Neuronal stem cell (in vitro differentiated cells): Measurements from ENCODE around the gene GALNT3.

Experiments used
- DNase-seq: peaks from one replicate; pipeline ENCODE4 v3.0.0-alpha.2; 2013; ENCODE audit warnings: low spot score
- H2AFZ ChIP-seq: one replicate; pipeline ENCODE4 v1.6.1; 2013; ENCODE audit warnings: mild to moderate bottlenecking, low read length, inconsistent platforms
- H2AK5ac ChIP-seq: 2 replicates; pipeline ENCODE4 v1.6.1; 2013; ENCODE audit warnings: low read depth, mild to moderate bottlenecking, inconsistent platforms, low read length, moderate library complexity, mixed read lengths
- H2BK120ac ChIP-seq: 2 replicates; pipeline ENCODE4 v1.6.1; 2013; ENCODE audit warnings: low read depth, mild to moderate bottlenecking, inconsistent platforms, low read length, moderate library complexity, mixed read lengths
- H2BK12ac ChIP-seq: one replicate; pipeline ENCODE4 v1.6.1; 2013; ENCODE audit warnings: low read length, inconsistent platforms
- H2BK15ac ChIP-seq: 2 replicates; pipeline ENCODE4 v1.6.1; 2013; ENCODE audit warnings: mild to moderate bottlenecking, low read length, inconsistent platforms, mixed read lengths
- H2BK5ac ChIP-seq: one replicate; pipeline ENCODE4 v1.6.1; 2013; ENCODE audit warnings: inconsistent platforms, mild to moderate bottlenecking, low read length, moderate library complexity
- H3K14ac ChIP-seq: one replicate; pipeline ENCODE4 v1.6.1; 2013; ENCODE audit warnings: low read length, inconsistent platforms
- H3K18ac ChIP-seq: 2 replicates; pipeline ENCODE4 v1.6.1; 2013; ENCODE audit warnings: low read length, inconsistent platforms
- H3K23ac ChIP-seq: 2 replicates; pipeline ENCODE4 v1.6.1; 2013; ENCODE audit warnings: low read depth, mild to moderate bottlenecking, mixed read lengths, low read length, inconsistent platforms; ENCODE audit not compliant: poor library complexity
- H3K27ac ChIP-seq: replicated peaks from 3 replicates; pipeline ENCODE4 v1.5.1; 2013; ENCODE audit warnings: low read length, inconsistent platforms
- H3K27me3 ChIP-seq, 3 experiments: 2 replicates each; pipeline ENCODE4 v1.6.1; 2013; ENCODE audit warnings: low read length in 3 of 3, mild to moderate bottlenecking in 2 of 3, inconsistent platforms in 1 of 3, low read depth in 1 of 3, mixed read lengths in 1 of 3, moderate library complexity in 1 of 3; ENCODE audit not compliant: control insufficient read depth in 3 of 3, insufficient read depth in 3 of 3
- H3K36me3 ChIP-seq, 2 donors: replicated peaks in 1 of 2; 2 replicates each; pipeline ENCODE4 v1.6.1; 2013; ENCODE audit warnings: low read length in 2 of 2; ENCODE audit not compliant: control insufficient read depth in 2 of 2, insufficient read depth in 2 of 2
- H3K4ac ChIP-seq: 2 replicates; pipeline ENCODE4 v1.6.1; 2013; ENCODE audit warnings: inconsistent platforms, mild to moderate bottlenecking, low read length, moderate library complexity
- H3K4me1 ChIP-seq, 2 donors: 1 replicate in 1 of 2; 2 replicates in 1 of 2; pipeline ENCODE4 v1.6.1; 2013; ENCODE audit warnings: low read length in 2 of 2, low read depth in 1 of 2; ENCODE audit not compliant: control insufficient read depth in 2 of 2, insufficient read depth in 1 of 2
- H3K4me2 ChIP-seq: one replicate; pipeline ENCODE4 v1.6.1; 2013; ENCODE audit warnings: mild to moderate bottlenecking, low read length, inconsistent platforms; ENCODE audit not compliant: insufficient read depth, poor library complexity, severe bottlenecking
- H3K4me3 ChIP-seq, 2 donors: 2 replicates each; pipeline ENCODE4 v1.5.1; 2013; ENCODE audit warnings: low read length in 2 of 2, mild to moderate bottlenecking in 2 of 2, inconsistent platforms in 1 of 2, moderate library complexity in 1 of 2
- H3K79me1 ChIP-seq: one replicate; pipeline ENCODE4 v1.6.1; 2013; ENCODE audit warnings: low read depth, mild to moderate bottlenecking, inconsistent platforms, low read length, moderate library complexity
- H3K9ac ChIP-seq: one replicate; pipeline ENCODE4 v1.6.1; 2013; ENCODE audit warnings: mild to moderate bottlenecking, low read depth, low read length, inconsistent platforms; ENCODE audit not compliant: poor library complexity
- H3K9me3 ChIP-seq, 2 donors: replicated peaks in 1 of 2; 2 replicates each; pipeline versions ENCODE3 to v1.6.1; 2013; ENCODE audit warnings: low read length in 2 of 2, mild to moderate bottlenecking in 2 of 2, inconsistent platforms in 1 of 2, low read depth in 1 of 2, mixed read lengths in 1 of 2, moderate library complexity in 1 of 2; ENCODE audit not compliant: control insufficient read depth in 2 of 2, insufficient read depth in 1 of 2
- H4K8ac ChIP-seq: one replicate; pipeline ENCODE4 v1.6.1; 2013; ENCODE audit warnings: low read depth, mild to moderate bottlenecking, inconsistent platforms, low read length, moderate library complexity
- H4K91ac ChIP-seq: one replicate; pipeline ENCODE4 v1.6.1; 2013; ENCODE audit warnings: low read length, low read depth, mild to moderate bottlenecking, inconsistent platforms; ENCODE audit not compliant: poor library complexity
- WGBS, 2 donors: extraction: QIAGEN DNeasy Blood & Tissue Kit; methylation state at CpG; one replicate each; pipeline ENCODE4 v1.1.7; 2013; ENCODE audit warnings: missing lambda C conversion rate in 2 of 2, mixed read lengths in 1 of 2; ENCODE audit not compliant: insufficient read length in 2 of 2, insufficient replicate concordance in 1 of 2; ENCODE audit errors: extremely low coverage in 2 of 2; 5-methylcytosine and 5-hydroxymethylcytosine counted together

The GALNT3 gene

DNA sequence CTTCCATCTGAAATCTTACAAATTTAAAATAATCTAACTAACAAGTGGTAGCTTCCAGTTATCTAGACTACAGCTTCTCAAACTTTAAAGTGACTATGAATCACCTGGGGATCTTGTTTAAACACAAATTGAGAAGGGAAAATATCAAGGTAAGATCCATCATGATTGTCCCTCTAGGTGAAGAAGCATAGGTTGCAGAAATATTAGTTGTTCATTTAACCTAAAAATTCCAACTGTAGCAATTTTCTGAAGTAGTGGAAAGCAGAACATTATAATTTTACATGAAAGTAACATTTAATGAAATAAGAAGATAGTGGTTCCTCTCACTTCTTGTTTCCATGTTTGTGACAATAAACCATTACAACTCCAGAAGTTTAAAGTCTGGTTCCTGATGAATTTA is 17.3 kb downstream of the GALNT3 start:
- no peak overlapping the region for H3K4ac ChIP-seq
- no peak overlapping the region for H2BK5ac ChIP-seq
- H3K4me2 ChIP-seq: no peak overlapping the region
- H3K9ac ChIP-seq: no peak overlapping the region
- DNase-seq: no peak
- no peak overlapping the region for H3K23ac ChIP-seq
- H2AFZ ChIP-seq: no peak overlapping the region
- H3K27me3 ChIP-seq: no peaks in the 10 kb centered on the region
- no peak overlapping the region for H3K4me3 ChIP-seq
- H3K27ac ChIP-seq: no peak overlapping the region
- H3K14ac ChIP-seq: no peak overlapping the region
- no peak overlapping the region for H4K8ac ChIP-seq
- H3K18ac ChIP-seq: no peak overlapping the region
- H3K4me1 ChIP-seq: no peaks in the 10 kb centered on the region
- H2BK12ac ChIP-seq: no peak overlapping the region
- H3K9me3 ChIP-seq: peaks cover 0 to 5% of the 10 kb centered on the region in 2 donors
- H3K36me3 ChIP-seq: no peaks in the 10 kb centered on the region
- no peak overlapping the region for H2BK120ac ChIP-seq
- no peaks in the 10 kb centered on the region for H3K79me1 ChIP-seq
- H2BK15ac ChIP-seq: no peak overlapping the region
- H2AK5ac ChIP-seq: no peak overlapping the region
- no peak overlapping the region for H4K91ac ChIP-seq

DNA sequence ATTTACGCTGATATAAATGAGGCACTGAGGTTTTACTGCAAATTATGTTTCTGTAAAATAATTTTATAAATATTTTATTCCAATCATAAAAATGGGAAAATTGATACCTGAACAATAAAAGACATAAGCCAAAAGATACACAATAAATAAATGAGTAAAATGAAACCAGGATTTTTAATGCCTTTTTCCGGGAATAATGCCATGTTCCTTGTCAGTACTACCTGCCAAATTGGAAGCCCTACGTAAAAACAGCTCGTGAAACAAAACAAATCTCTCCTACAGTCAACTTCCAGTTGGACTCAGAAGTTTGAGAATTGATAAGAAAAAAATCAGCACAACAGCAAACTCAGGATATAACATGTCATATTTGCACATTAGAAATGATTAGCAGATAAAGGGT is 18.0 kb downstream of the GALNT3 start:
- Histone ChIP-seq H2BK5ac (no peak overlapping the region), H2BK15ac (no peak overlapping the region), H3K14ac (no peak overlapping the region), H3K18ac (no peak overlapping the region), H4K8ac (no peak overlapping the region), H2AK5ac (no peak overlapping the region), H3K4ac (no peak overlapping the region), H2AFZ (no peak overlapping the region), H3K79me1 (no peaks in the 10 kb centered on the region), H3K27ac (no peak overlapping the region), H3K4me3 (no peak overlapping the region), H2BK12ac (no peak overlapping the region), H2BK120ac (no peak overlapping the region), H3K9ac (no peak overlapping the region), H3K4me1 (no peaks in the 10 kb centered on the region), H3K9me3 (peaks cover 0 to 5% of the 10 kb centered on the region in 2 donors), H3K36me3 (no peaks in the 10 kb centered on the region), H3K4me2 (no peak overlapping the region), H3K23ac (no peak overlapping the region), H4K91ac (no peak overlapping the region), H3K27me3 (no peaks in the 10 kb centered on the region)
- no peak for DNase-seq
- WGBS, 2 donors: no CpG with 5 or more reads among the region's 4 CpGs

DNA sequence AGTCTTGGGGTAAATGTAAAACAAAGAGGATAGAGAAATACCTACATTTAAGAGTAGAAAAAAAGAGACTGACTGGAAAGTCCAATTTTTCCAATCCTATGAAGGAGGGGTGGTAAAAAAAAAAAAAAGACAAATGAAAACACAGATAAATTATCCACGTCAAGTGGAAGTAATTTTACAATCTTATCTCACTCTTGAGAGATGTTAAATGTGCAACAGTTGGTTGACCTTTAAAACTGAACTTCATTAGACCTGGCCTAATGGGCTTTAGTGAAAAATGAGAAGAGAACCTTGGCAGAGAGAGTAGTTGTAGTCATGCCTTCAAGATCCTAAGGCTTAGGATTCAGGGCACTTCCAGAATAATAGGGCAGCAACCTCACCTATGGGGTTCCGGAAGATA is 20.4 kb downstream of the GALNT3 start:
- Histone ChIP-seq H3K23ac (no peak overlapping the region), H4K8ac (no peak overlapping the region), H2BK15ac (no peak overlapping the region), H3K4ac (no peak overlapping the region), H3K27ac (no peak overlapping the region), H2BK5ac (no peak overlapping the region), H3K27me3 (no peaks in the 10 kb centered on the region), H3K14ac (no peak overlapping the region), H2BK120ac (no peak overlapping the region), H3K4me3 (no peak overlapping the region), H3K18ac (no peak overlapping the region), H2AFZ (no peak overlapping the region), H2BK12ac (no peak overlapping the region), H4K91ac (no peak overlapping the region), H2AK5ac (no peak overlapping the region), H3K36me3 (no peaks in the 10 kb centered on the region), H3K4me1 (no peaks in the 10 kb centered on the region), H3K9me3 (no peaks in the 10 kb centered on the region), H3K4me2 (no peak overlapping the region), H3K9ac (no peak overlapping the region), H3K79me1 (no peaks in the 10 kb centered on the region)
- WGBS, 2 donors: no CpG with 5 or more reads among the region's 2 CpGs
- DNase-seq: no peak

DNA sequence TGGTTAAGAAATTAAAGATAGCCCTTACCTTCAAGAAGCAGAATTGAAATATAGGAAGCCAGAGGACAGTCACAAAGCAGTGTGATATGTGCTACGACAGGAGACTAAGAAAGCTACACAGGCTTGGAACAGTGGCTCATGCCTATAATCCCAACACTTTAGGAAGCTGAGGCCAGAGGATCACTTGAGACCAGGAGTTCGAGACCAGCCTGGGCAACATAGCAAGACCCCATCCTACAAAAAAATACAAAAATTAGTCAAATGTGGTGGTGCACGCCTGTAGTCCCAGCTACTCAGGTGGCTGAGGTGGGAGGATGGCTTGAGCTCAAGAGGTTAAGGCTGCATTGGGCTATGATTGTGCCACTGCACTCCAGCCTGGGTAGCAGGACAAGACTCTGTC is 21.9 kb downstream of the GALNT3 start:
- no peaks in the 10 kb centered on the region for H3K4me1 ChIP-seq
- H2AFZ ChIP-seq: no peak overlapping the region
- no peak overlapping the region for H3K4me2 ChIP-seq
- no peak overlapping the region for H3K4ac ChIP-seq
- no peak overlapping the region for H3K18ac ChIP-seq
- H2BK5ac ChIP-seq: no peak overlapping the region
- H3K9me3 ChIP-seq: no peaks in the 10 kb centered on the region
- H3K4me3 ChIP-seq: no peak overlapping the region
- no peaks in the 10 kb centered on the region for H3K36me3 ChIP-seq
- H4K8ac ChIP-seq: no peak overlapping the region
- H2BK12ac ChIP-seq: no peak overlapping the region
- H3K9ac ChIP-seq: no peak overlapping the region
- no peak overlapping the region for H3K14ac ChIP-seq
- H4K91ac ChIP-seq: no peak overlapping the region
- no peak overlapping the region for H3K27ac ChIP-seq
- no peaks in the 10 kb centered on the region for H3K27me3 ChIP-seq
- no peak overlapping the region for H3K23ac ChIP-seq
- no peak overlapping the region for H2BK15ac ChIP-seq
- no CpG with 5 or more reads among the region's 3 CpGs for WGBS, 2 donors
- H2AK5ac ChIP-seq: no peak overlapping the region
- DNase-seq: no peak
- H2BK120ac ChIP-seq: no peak overlapping the region
- no peaks in the 10 kb centered on the region for H3K79me1 ChIP-seq
